A673 (cell line): ENCODE results near the gene DNAAF8. TPM values are rescaled to one million over a fixed set of nuclear protein-coding genes. Genes with fewer than 3 reads are reported as not detected.

Source experiments
- BruUV-seq: library from RNA; stranded (reverse); fragments of 400-500 nt; replicated peaks from 2 replicates; lab custom pipeline; 2021; lab: Mats Ljungman, UMichigan
- CTCF ChIA-PET: fragments of 300-600 bp; sonication (Branson Sonifier 250); formaldehyde crosslinking; loops from one replicate; lab custom pipeline; 2022; ENCODE audit warnings: antibody characterized with exemption; lab: Charles Lee
- POLR2A ChIA-PET: fragments of 300-600 bp; sonication (Branson Sonifier 250); formaldehyde crosslinking; loops from one replicate; lab custom pipeline; 2022; ENCODE audit warnings: antibody characterized with exemption; ENCODE audit not compliant: low non-redundant PET; lab: Charles Lee
- DNase-seq: peaks from one replicate; pipeline ENCODE4 v3.0.0-alpha.2; 2015; ENCODE audit warnings: low spot score
- H3K27ac ChIP-seq: fragments of 200-600 bp; sonication (generic); 2 replicates; pipeline ENCODE4 v1.5.1; 2016; ENCODE audit warnings: mixed run types, low read depth, mild to moderate bottlenecking, mixed read lengths, antibody characterized with exemption, low read length; ENCODE audit not compliant: poor library complexity, severe bottlenecking
- H3K27me3 ChIP-seq: fragments of 200-600 bp; sonication (generic); replicated peaks from 2 replicates; pipeline ENCODE4 v1.6.1; 2017; ENCODE audit warnings: mixed run types, low read depth, mild to moderate bottlenecking, mixed read lengths, antibody characterized with exemption, low read length; ENCODE audit not compliant: insufficient read depth, poor library complexity
- H3K36me3 ChIP-seq: fragments of 200-600 bp; sonication (generic); 2 replicates; pipeline ENCODE4 v1.6.1; 2016; ENCODE audit warnings: mixed run types, mild to moderate bottlenecking, mixed read lengths, antibody characterized with exemption, low read length; ENCODE audit not compliant: insufficient read depth, poor library complexity, severe bottlenecking
- H3K4me1 ChIP-seq: fragments of 200-600 bp; sonication (generic); 2 replicates; pipeline ENCODE4 v1.6.1; 2017; ENCODE audit warnings: mixed run types, mild to moderate bottlenecking, mixed read lengths, antibody characterized with exemption, low read length; ENCODE audit not compliant: insufficient read depth, poor library complexity, severe bottlenecking
- H3K4me3 ChIP-seq: fragments of 200-600 bp; sonication (generic); 2 replicates; pipeline ENCODE4 v1.5.1; 2016; ENCODE audit warnings: low read depth, mixed run types, mild to moderate bottlenecking, mixed read lengths, low read length; ENCODE audit not compliant: poor library complexity, severe bottlenecking
- H3K9me3 ChIP-seq: fragments of 200-600 bp; sonication (generic); 2 replicates; pipeline ENCODE4 v1.6.1; 2016; ENCODE audit warnings: mixed run types, low read depth, mild to moderate bottlenecking, mixed read lengths, antibody characterized with exemption, low read length; ENCODE audit not compliant: poor library complexity, severe bottlenecking
- CTCF ChIP-seq: fragments of 300-800, 200-600 bp; sonication (generic); conservative IDR thresholded peaks from 2 replicates; pipeline ENCODE4 v1.5.1; 2017; ENCODE audit warnings: low read depth, mild to moderate bottlenecking, antibody characterized with exemption, low read length, moderate library complexity, mixed read lengths
- EZH2 ChIP-seq: fragments of 200-600 bp; sonication (generic); IDR thresholded peaks from 2 replicates; pipeline ENCODE4 v1.6.1; 2017; ENCODE audit warnings: borderline replicate concordance, low read depth, mild to moderate bottlenecking, mixed read lengths, antibody characterized with exemption, low read length; ENCODE audit not compliant: poor library complexity, severe bottlenecking
- intact Hi-C: fragments of 100-400 bp; cut with micrococcal nuclease; formaldehyde crosslinking; loops from one replicate; pipeline ENCODE4 v1.10.0; 2022; ENCODE audit not compliant: unreplicated experiment
- total RNA-seq: library from RNA; stranded (reverse); gene quantifications from 2 replicates; pipeline ENCODE4 v1.2.3, GENCODE V29; 2021

Gene DNAAF8
- total RNA-seq, 1 experiment from 2014 or later, result 0.15 TPM

- no peaks in the 10 kb centered on the region for H3K27me3 ChIP-seq
- DNase-seq, result no peak
- intact Hi-C loops, result no loop called here
- POLR2A ChIA-PET, result no interaction called here
- no peak overlapping the region for H3K27ac ChIP-seq
- H3K36me3 ChIP-seq, result no peaks in the 10 kb centered on the region
- no TSS peak for BruUV-seq
- no peaks in the 10 kb centered on the region for H3K9me3 ChIP-seq
- H3K4me3 ChIP-seq, result no peak overlapping the region
- TF ChIP-seq CTCF (no peak), EZH2 (no peak)
- CTCF ChIA-PET, result interaction anchor here (0.6 kb wide), 1 partner anchor 111 kb away, joined by 3 read pairs; no protein-coding TSS in a partner anchor
- peaks cover 3% of the 10 kb centered on the region for H3K4me1 ChIP-seq
Observed at GRCh38 chr16:4798456-4798855, 64.1 kb downstream of the DNAAF8 start.

Other genes starting within 250 kb of the DNAAF8 start
- 12.8 and 14.4 TPM in 2 replicates for gene CDIP1, start 195.8 kb upstream of the DNAAF8 start, total RNA-seq
- gene C16orf96, start 178.2 kb upstream of the DNAAF8 start, total RNA-seq, result not detected in 2 replicates
- gene UBALD1, start 119.6 kb upstream of the DNAAF8 start, total RNA-seq, result 36.3 and 36.5 TPM in 2 replicates
- gene MGRN1, start 109.7 kb upstream of the DNAAF8 start, total RNA-seq, result 54.6 and 61.4 TPM in 2 replicates
- 29.7 and 33.8 TPM in 2 replicates for gene NUDT16L1, start 41.0 kb upstream of the DNAAF8 start, total RNA-seq
- gene ANKS3, start 266 bp upstream of the DNAAF8 start, total RNA-seq, result 26.9 and 30.3 TPM in 2 replicates
- gene ZNF500, start 32.6 kb downstream of the DNAAF8 start, total RNA-seq, result 16.8 and 19.1 TPM in 2 replicates
- gene SEPTIN12, start 53.8 kb downstream of the DNAAF8 start, total RNA-seq, result not detected in 2 replicates
- not detected in 2 replicates for gene SMIM22, start 60.8 kb downstream of the DNAAF8 start, total RNA-seq
- gene ROGDI, start 68.1 kb downstream of the DNAAF8 start, total RNA-seq, result 2.9 and 3.3 TPM in 2 replicates
- gene GLYR1, start 112.8 kb downstream of the DNAAF8 start, total RNA-seq, result 121 and 128 TPM in 2 replicates
- gene UBN1, start 112.9 kb downstream of the DNAAF8 start, total RNA-seq, result 45.6 and 51.0 TPM in 2 replicates
- 0.04 and 0.42 TPM in 2 replicates for gene PPL, start 202.6 kb downstream of the DNAAF8 start, total RNA-seq
- gene SEC14L5, start 223.8 kb downstream of the DNAAF8 start, total RNA-seq, result 0.04 TPM in 1 of 2 replicates, not detected in the other